ENCODE results near the gene CDK13. TPM values are rescaled to one million over a fixed set of nuclear protein-coding genes. Genes with fewer than 3 reads are reported as not detected.

Gene CDK13
- total and polyA plus RNA-seq, 9 of the 15 experiments (the other 6 are each of a cell fraction or from before 2014, with no cell fraction given), result 9.8 to 46.1 (median 32.4) TPM

GRCh38 chr7:40102897-40103296 lies 152.8 kb downstream of the CDK13 start (continued):
- TF ChIP-seq, protein P1, sequence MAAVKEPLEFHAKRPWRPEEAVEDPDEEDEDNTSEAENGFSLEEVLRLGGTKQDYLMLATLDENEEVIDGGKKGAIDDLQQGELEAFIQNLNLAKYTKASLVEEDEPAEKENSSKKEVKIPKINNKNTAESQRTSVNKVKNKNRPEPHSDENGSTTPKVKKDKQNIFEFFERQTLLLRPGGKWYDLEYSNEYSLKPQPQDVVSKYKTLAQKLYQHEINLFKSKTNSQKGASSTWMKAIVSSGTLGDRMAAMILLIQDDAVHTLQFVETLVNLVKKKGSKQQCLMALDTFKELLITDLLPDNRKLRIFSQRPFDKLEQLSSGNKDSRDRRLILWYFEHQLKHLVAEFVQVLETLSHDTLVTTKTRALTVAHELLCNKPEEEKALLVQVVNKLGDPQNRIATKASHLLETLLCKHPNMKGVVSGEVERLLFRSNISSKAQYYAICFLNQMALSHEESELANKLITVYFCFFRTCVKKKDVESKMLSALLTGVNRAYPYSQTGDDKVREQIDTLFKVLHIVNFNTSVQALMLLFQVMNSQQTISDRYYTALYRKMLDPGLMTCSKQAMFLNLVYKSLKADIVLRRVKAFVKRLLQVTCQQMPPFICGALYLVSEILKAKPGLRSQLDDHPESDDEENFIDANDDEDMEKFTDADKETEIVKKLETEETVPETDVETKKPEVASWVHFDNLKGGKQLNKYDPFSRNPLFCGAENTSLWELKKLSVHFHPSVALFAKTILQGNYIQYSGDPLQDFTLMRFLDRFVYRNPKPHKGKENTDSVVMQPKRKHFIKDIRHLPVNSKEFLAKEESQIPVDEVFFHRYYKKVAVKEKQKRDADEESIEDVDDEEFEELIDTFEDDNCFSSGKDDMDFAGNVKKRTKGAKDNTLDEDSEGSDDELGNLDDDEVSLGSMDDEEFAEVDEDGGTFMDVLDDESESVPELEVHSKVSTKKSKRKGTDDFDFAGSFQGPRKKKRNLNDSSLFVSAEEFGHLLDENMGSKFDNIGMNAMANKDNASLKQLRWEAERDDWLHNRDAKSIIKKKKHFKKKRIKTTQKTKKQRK (IDR thresholded peaks at IDR 0.05; ENCODE audit: borderline replicate concordance, low read depth, low read length), result no peak

DNA sequence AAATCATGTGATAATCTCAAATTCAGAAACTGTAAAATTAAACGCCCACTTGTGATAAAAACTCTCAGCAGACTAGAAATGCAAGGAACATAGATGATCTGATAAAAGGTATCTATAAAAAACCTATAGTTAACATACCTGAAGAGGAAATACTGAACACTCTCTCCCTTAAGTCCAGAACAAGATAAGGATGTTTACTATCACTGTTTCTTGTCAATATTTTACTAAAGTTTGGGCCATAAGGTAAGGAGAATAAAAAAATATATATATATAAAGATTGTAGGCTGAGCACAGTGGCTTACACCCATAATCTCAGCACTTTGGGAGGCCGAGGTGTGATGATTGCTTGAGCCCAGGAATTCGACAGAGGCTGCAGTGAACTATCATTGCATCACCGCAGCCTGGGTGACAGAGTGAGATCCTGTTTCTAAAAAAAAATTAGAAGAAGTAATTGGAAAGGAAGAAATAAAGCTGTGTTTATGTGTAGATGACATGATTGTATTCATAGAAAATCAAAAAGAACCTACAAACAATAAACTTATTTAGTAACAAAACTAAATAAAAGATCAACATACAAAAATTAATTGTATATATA lies 155.9 kb downstream of the CDK13 start:
- no peak overlapping the region for H3K9ac ChIP-seq (ENCODE audit: insufficient read depth in 1 of 2, low read depth in 2 of 2, low read length in 2 of 2)
- TF ChIP-seq ZNF830 (CRISPR knock-in tag; IDR thresholded peaks at IDR 0.05), result no peak
- TF ChIP-seq, protein P2, sequence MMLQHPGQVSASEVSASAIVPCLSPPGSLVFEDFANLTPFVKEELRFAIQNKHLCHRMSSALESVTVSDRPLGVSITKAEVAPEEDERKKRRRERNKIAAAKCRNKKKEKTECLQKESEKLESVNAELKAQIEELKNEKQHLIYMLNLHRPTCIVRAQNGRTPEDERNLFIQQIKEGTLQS (IDR thresholded peaks at IDR 0.05), result peak; percentile 44
- TF ChIP-seq, protein P2 (CRISPR knock-in tag; conservative IDR thresholded peaks at IDR 0.05), result no peak
- no peak for TF ChIP-seq CLOCK (CRISPR knock-in tag; IDR thresholded peaks at IDR 0.05; ENCODE audit: borderline replicate concordance)
- H3K79me2 ChIP-seq (ENCODE audit: control insufficient read depth, insufficient read depth, low read length), result no peaks in the 10 kb centered on the region
- H4K20me1 ChIP-seq (replicated peaks; ENCODE audit: control insufficient read depth, insufficient read depth, low read length), result no peaks in the 10 kb centered on the region
- no peak for FAIRE-seq
- ATAC-seq, result no peak
- DNase-seq (ENCODE audit: extremely low read depth in 1 of 4, low spot score in 3 of 4), result no peak
- no peaks in the 10 kb centered on the region for H3K9me1 ChIP-seq (ENCODE audit: control insufficient read depth, insufficient read depth, low read length)
- BruUV-seq (replicated peaks), result no TSS peak
- no peaks in the 10 kb centered on the region for H3K27me3 ChIP-seq (ENCODE audit: control insufficient read depth in 2 of 2, insufficient read depth in 2 of 2, low read length in 2 of 2)
- ChIA-PET CTCF (ENCODE audit: low intra/inter-chr PET ratio) (no interaction called here), POLR2A (no interaction called here)
- H3K27ac ChIP-seq (ENCODE audit: extremely low read depth, low read depth, low read length), result no peak overlapping the region
- H2AFZ ChIP-seq (ENCODE audit: low read depth, low read length), result no peak overlapping the region
- 47% methylated on average over 4 of the region's 4 CpGs for WGBS (ENCODE audit: insufficient coverage, low coverage, missing lambda C conversion rate)
- no peak overlapping the region for H3K4me3 ChIP-seq
- H3K4me2 ChIP-seq (ENCODE audit: insufficient read depth, low read length), result no peak overlapping the region
- H3K36me3 ChIP-seq (ENCODE audit: control insufficient read depth, insufficient read depth, low read length), result no peaks in the 10 kb centered on the region
- no peaks in the 10 kb centered on the region for H3K4me1 ChIP-seq (replicated peaks in 1 of 2; ENCODE audit: control insufficient read depth in 2 of 2, insufficient read depth in 2 of 2, low read length in 2 of 2)
- H3K9me3 ChIP-seq (replicated peaks; ENCODE audit: control insufficient read depth, insufficient read depth, low read depth, low read length), result no peaks in the 10 kb centered on the region
- in situ Hi-C loops (cut with MboI), result no loop called here
- intact Hi-C loops (cut with micrococcal nuclease), result no loop called here
